GM18498 (cell line): ENCODE results near the gene MSX1.

Experiments
- ATAC-seq: cut with Tn5 transposase; IDR thresholded peaks from one replicate; pipeline ENCODE4 v1.9.1; 2021; ENCODE audit warnings: mild to moderate bottlenecking, moderate library complexity; ENCODE audit not compliant: unreplicated experiment

MSX1 gene

DNA sequence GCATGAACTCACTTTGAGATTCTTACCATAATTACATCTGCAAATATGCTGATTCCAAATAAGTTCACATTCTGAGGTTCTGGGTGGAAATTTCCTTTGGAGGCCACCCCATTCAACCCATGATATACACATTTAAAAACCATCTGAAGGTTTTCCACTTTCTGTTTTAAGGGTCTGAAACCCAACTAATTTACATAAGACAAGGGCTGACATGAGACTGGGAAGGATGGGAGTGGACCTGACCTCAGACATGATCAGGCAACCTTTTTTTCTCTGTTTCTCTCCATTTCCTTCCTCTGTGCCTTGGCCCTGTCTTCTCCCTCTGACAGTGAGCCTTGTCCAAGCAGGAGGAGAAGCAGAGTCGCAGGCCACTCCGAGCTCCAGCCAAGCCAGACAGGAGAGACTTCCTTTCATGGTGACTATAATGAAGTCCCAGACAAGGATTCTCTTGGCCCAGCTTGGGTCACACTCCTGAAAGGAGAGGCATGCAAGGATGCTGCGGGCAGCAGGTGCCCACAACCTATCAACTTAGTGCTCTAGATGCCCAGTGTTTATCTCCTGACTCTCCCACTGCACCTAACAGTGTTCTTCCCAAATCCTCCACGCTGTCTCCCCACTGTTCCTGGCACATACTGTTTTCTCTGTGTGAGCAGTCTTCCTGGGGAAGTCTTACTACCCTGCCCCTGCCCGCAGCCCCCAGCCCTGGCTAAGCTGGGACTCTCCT lies 39.9 kb downstream of the MSX1 start:
- ATAC-seq: no peak

DNA sequence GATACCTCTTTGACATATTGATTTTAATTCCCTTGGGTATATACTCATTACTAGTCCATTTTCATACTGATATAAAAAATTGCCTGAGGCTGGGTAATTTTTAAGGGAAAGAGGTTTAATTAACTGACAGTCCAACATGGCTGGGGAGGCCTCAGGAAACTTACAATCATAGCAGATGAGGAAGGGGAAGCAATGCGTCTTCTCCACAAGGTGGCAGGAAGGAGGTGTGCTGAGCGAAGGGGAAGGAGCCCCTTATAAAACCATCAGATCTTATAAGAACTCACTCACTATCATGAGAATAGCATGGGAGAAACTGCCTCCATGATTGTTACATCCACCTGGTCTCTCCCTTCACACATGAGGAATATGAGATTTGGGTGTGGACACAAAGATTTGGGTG lies 42.4 kb downstream of the MSX1 start:
- ATAC-seq: no peak

DNA sequence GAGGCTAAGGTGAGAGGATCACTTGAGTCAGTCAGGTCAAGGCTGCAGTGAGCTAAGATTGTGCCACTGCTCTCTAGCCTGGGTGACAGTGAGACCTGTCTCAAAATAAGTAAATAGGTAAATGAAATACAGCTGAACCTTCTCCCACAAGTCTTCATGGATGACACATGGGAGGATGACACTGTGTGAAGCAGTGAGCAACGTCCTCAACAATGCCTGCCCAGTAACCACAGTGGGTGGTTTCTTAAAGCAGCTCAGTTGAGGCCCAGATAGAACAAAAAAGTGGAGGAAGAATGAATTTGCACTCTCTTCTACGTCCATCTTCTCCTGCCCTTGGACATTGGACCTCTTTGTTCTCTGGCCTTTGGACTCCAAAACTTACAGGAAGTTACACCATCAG lies 52.7 kb downstream of the MSX1 start:
- ATAC-seq: no peak

DNA sequence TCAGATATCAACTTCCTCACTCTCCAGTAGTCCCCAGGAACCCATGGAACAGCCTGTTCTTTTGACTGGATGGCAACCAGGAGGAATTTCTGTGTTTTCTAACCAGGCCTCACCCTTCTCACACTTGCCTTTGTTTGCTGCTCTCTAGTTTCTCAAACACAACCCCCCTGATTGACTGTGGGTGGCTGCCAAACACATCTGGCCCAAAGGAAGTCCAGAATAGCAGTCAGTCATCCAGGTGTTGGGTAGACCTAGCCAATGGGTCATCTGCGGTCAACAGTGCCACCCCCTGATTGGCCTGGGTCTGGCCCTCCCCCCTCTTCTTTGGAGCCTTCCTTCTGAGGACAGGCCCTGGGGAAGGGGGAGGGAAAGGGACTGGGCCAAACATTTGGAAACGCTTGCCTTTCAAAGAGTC lies 53.7 kb downstream of the MSX1 start:
- no peak for ATAC-seq
